Thymus (tissue), 11 donors: ENCODE measurements around the gene HMX1. TPM values are rescaled to one million over a fixed set of nuclear protein-coding genes. Genes with fewer than 3 reads are reported as not detected.

ENCODE experiments used
- DNase-seq, 9 donors: peaks; one replicate each; pipeline ENCODE4 v3.0.0-alpha.2; 2013; ENCODE audit warnings: low spot score in 9 of 9, low read depth in 6 of 9, missing footprints in 1 of 9
- H3K27ac ChIP-seq, 2 donors: one replicate each; pipeline ENCODE4 v1.5.1; 2013; ENCODE audit warnings: control low read depth in 1 of 2, low read depth in 1 of 2, low read length in 1 of 2, mild to moderate bottlenecking in 1 of 2, moderate library complexity in 1 of 2
- H3K27me3 ChIP-seq, 2 donors: one replicate each; pipeline ENCODE4 v1.5.1; 2013; ENCODE audit warnings: low read length in 1 of 2; ENCODE audit not compliant: control insufficient read depth in 2 of 2, insufficient read depth in 1 of 2
- H3K36me3 ChIP-seq, 2 donors: one replicate each; pipeline ENCODE4 v1.5.1; 2013; ENCODE audit warnings: low read length in 1 of 2, mild to moderate bottlenecking in 1 of 2, moderate library complexity in 1 of 2; ENCODE audit not compliant: control insufficient read depth in 2 of 2, insufficient read depth in 2 of 2
- H3K4me1 ChIP-seq, 2 donors: one replicate each; pipeline ENCODE4 v1.5.1; 2013; ENCODE audit warnings: low read length in 2 of 2; ENCODE audit not compliant: control insufficient read depth in 2 of 2, insufficient read depth in 2 of 2
- H3K4me3 ChIP-seq, 2 donors: one replicate each; pipeline ENCODE4 v1.5.1; 2013; ENCODE audit warnings: low read length in 2 of 2, control low read depth in 1 of 2, mild to moderate bottlenecking in 1 of 2
- H3K9me3 ChIP-seq, 2 donors: one replicate each; pipeline ENCODE4 v1.5.1; 2013; ENCODE audit warnings: low read length in 1 of 2, mild to moderate bottlenecking in 1 of 2; ENCODE audit not compliant: control insufficient read depth in 2 of 2, insufficient read depth in 1 of 2
- WGBS: extraction: QIAGEN DNeasy Blood & Tissue Kit; methylation state at CpG from one replicate; pipeline ENCODE4 v1.1.7; 2013; 5-methylcytosine and 5-hydroxymethylcytosine counted together
- polyA plus RNA-seq: library from polyadenylated mRNA; stranded (reverse); fragments of 200-250 nt; gene quantifications from one replicate; pipeline ENCODE4 v1.2.3, GENCODE V29; 2013
- total RNA-seq: library from RNA; stranded (reverse); fragments of 120-200 nt; gene quantifications from one replicate; pipeline ENCODE4 v1.2.4, GENCODE V29; 2013
- donor health status: healthy.

The HMX1 gene
- total and polyA plus RNA-seq, 2 donors, result 0.05 TPM; not detected in 1

DNA sequence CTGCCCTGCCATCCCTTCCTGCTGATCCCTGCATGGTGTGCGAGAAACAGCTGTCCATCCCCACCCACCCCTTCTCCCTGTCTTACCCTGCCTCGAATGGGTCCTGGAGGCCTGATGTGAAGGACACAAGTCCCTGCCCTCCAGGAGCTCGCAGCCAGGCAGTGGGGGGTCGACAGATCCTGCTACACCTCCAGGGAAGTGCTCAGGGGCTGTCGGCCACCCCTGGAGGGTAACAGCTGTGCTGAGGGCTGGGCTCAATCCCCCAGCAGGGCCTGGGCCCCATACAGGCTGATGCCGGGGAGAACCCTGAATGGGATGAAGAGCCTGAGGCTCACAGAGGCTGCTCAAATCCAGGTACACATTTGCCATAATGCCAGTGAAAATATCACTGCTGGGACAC is 17.6 kb downstream of the HMX1 start:
- WGBS, result 40% methylated on average over 6 of the region's 6 CpGs
- Histone ChIP-seq H3K36me3 (no peaks in the 10 kb centered on the region), H3K27ac (no peak overlapping the region), H3K9me3 (peaks cover 0 to 4% of the 10 kb centered on the region in 2 donors), H3K4me3 (no peak overlapping the region), H3K4me1 (peaks cover 0 to 4% of the 10 kb centered on the region in 2 donors), H3K27me3 (peaks cover 36 to 67% of the 10 kb centered on the region in 2 donors)
- no peak for DNase-seq

DNA sequence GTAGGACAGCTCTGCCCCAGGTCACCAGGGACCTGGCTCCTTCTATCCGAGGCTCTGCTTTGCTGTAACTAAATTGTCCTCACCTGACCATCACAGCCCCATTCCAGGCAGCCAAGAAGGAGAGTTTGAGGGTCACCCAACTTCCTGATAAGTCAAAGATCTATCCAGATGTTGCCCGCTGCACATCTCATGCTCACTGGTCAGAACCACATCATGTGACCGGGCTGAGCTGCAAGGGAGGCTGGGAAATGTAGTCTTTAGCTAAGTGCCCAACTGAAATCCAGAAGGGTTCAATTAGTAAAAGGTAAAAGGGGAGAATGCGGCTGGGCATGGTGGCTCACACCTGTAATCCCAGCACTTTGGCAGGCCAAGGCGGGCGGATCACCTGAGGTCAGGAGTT is 18.4 kb downstream of the HMX1 start:
- Histone ChIP-seq H3K4me3 (no peak overlapping the region), H3K36me3 (no peaks in the 10 kb centered on the region), H3K4me1 (peaks cover 0 to 4% of the 10 kb centered on the region in 2 donors), H3K27me3 (peaks cover 29 to 66% of the 10 kb centered on the region in 2 donors), H3K9me3 (peaks cover 0 to 4% of the 10 kb centered on the region in 2 donors), H3K27ac (no peak overlapping the region)
- DNase-seq, result no peak
- 89% methylated on average over 6 of the region's 6 CpGs for WGBS

DNA sequence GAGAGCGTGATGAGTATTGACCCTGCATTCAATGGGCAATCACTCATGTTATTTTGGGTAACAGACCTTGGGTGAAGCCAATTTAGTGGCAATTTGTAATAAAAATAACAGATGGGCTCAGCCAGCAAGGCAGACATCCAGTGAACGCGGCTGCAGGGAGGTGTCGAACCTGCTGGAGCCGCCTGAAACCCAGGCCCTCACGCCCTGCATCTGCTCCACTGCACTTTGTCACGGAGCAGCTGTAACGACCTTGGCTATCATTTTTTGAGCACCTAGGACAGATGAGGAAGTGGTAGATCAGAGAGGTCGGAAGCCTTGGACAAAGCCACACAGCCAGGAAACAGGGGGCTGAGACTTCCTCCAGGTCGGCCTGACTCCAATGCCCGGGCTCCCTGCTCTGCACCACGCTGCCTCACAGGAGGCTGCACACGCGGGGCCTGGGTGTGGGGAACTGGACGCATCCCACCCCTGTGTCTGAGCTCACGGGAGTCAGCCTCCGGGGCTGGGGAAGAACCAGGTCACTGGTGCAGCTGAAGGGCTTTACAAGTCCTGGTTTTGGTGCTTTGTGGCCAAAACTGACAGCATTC is 19.4 kb downstream of the HMX1 start:
- Histone ChIP-seq H3K36me3 (no peaks in the 10 kb centered on the region), H3K9me3 (peaks cover 0 to 2% of the 10 kb centered on the region in 2 donors), H3K4me1 (no peaks in the 10 kb centered on the region), H3K27me3 (peaks cover 18 to 56% of the 10 kb centered on the region in 2 donors), H3K4me3 (no peak overlapping the region), H3K27ac (no peak overlapping the region)
- 68% methylated on average over 17 of the region's 17 CpGs for WGBS
- DNase-seq, result no peak

DNA sequence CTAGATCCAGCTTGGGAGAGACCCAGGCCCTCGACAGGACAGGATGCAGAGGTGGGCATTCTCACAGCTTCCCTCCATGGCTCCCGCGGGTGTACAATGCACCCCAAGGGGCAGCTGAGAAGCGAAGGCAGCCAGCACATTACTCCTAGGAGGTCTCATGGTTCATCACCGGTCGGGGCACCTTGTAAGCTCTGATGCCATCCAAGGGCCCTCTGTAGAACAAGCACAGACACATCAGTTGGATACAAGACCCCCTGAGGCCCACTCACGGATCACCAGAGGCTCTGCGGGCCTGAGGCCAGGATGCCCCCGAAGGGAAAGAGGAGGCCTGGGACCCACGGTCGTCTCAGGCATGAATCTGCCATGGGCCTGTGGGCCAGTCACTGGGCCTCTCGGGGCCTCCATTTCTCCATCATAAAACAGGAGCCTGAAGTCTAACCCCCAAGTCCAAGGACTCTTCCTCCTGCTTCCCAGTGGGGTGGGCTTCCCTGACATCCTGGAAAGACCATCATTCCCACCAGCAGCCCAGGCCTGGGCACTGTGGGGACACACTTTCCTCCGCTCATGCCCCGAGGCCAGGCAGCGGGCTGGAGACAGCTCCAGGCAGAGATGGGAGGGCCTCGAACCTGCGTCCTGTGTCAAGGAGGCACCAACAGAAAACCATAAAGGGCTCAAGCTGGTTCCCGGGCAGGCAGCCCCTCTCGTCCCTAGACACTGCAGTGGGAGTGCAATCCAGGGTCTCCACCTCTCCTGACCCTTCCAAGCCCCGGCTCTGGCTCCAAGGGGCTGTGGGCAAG is 20.1 kb downstream of the HMX1 start:
- no peaks in the 10 kb centered on the region for H3K9me3 ChIP-seq
- 92% methylated on average over 20 of the region's 20 CpGs for WGBS
- no peaks in the 10 kb centered on the region for H3K36me3 ChIP-seq
- H3K27ac ChIP-seq, result no peak overlapping the region
- H3K27me3 ChIP-seq, result peaks cover 12 to 49% of the 10 kb centered on the region in 2 donors
- H3K4me1 ChIP-seq, result no peaks in the 10 kb centered on the region
- H3K4me3 ChIP-seq, result no peak overlapping the region
- DNase-seq, result no peak

DNA sequence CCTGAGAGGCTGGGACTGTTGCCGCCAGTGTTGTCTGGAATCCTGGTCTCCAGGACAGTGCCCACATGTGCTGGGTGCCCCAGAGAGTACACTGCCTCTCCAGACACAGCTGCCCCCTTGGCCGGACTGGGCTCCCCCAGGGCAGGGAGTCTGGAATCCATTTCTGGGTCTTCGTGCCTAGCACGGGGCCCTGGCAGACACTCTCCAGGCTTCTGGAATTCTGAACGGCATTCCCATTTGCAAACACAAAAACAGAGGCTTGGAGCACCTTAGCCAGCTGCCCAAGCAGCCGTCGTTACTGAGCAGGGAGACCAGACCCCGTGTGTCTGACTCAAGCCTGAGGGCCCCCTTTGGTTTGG is 20.8 kb downstream of the HMX1 start:
- WGBS, result 93% methylated on average over 8 of the region's 8 CpGs
- no peak overlapping the region for H3K4me3 ChIP-seq
- H3K27me3 ChIP-seq, result peaks cover 4 to 42% of the 10 kb centered on the region in 2 donors
- no peaks in the 10 kb centered on the region for H3K9me3 ChIP-seq
- H3K27ac ChIP-seq, result no peak overlapping the region
- DNase-seq, result no peak
- H3K36me3 ChIP-seq, result no peaks in the 10 kb centered on the region
- H3K4me1 ChIP-seq, result no peaks in the 10 kb centered on the region

DNA sequence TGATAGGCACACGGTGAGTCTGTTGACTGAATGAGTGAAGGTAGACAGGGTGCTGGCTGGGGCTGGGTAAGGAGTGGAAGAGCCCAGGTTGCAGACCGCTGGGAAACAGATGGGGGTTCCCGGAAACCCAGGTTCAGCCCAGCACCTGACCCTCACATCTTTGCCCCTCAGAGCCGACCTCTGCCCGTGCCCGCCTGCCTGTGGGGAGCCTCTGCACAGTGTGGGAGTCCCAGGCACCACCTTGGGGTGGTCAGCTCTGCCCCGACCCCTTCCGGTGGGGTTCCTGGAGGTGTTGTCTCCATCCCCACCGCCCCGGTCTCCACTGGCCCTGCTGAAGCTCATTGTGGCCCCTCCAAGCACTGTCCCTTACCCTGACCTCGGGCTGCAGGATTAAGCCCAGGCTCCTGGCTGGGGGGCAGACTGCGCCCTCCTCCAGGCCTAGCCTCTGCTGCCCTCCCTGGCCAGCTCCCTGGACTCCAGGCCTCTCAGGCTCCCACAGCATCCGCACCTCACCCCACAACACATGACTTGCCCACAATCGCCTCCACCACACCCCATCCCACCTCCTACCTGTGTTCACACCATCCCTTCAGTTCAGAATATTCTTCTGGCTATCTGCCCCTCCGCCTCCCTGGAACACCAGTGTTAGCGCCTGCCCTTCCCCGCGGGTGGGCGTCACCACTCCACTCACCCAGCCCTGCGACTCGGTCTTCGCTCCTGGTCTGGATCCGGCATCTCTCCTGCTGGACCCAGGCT is 21.4 kb downstream of the HMX1 start:
- H3K27ac ChIP-seq, result no peak overlapping the region
- no peaks in the 10 kb centered on the region for H3K36me3 ChIP-seq
- no peak for DNase-seq
- H3K4me3 ChIP-seq, result no peak overlapping the region
- 93% methylated on average over 23 of the region's 23 CpGs for WGBS
- H3K4me1 ChIP-seq, result no peaks in the 10 kb centered on the region
- peaks cover 0 to 36% of the 10 kb centered on the region in 2 donors for H3K27me3 ChIP-seq
- H3K9me3 ChIP-seq, result no peaks in the 10 kb centered on the region

DNA sequence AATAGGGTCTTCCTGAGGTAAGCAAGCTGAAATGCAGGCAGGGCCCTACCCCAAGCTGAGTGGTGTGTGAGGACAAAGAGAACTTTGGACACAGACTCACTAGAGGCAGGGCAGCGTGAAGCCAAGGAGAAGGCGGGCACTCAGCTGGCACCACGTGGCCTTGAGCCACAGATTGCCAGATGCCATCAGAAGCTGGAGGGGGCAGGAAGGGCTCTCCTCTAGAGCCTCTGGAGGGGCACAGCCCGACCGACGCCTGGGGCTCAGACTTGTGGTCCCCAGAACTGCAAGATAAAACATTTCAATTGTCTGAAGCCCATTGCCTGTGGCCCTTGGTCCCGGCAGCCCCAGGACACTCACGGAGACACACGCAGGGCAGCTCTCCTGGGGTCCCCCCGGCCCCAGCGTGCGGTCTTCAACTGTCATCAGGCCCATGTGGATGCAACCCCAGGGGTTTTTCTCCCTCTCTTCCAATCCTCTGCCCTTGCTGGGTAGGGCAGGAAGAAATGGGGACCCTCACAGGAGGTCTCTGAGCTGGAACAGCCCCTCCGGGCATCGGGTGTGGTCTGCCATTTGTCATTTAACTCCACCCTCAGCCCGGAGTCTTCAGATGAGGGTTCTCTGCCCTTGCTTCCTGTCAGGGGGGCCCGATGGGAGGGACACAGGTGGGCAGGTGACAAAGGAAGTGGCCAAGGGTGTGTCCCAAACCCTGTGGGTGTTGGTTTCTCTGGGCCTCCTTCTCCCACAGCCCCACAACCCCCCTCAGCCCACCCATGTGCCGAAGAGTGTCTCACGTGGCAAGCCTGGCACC is 22.2 kb downstream of the HMX1 start:
- peaks cover 0 to 30% of the 10 kb centered on the region in 2 donors for H3K27me3 ChIP-seq
- no peaks in the 10 kb centered on the region for H3K9me3 ChIP-seq
- no peak for DNase-seq
- H3K36me3 ChIP-seq, result no peaks in the 10 kb centered on the region
- H3K4me1 ChIP-seq, result no peaks in the 10 kb centered on the region
- 69% methylated on average over 18 of the region's 18 CpGs for WGBS
- no peak overlapping the region for H3K4me3 ChIP-seq
- no peak overlapping the region for H3K27ac ChIP-seq

DNA sequence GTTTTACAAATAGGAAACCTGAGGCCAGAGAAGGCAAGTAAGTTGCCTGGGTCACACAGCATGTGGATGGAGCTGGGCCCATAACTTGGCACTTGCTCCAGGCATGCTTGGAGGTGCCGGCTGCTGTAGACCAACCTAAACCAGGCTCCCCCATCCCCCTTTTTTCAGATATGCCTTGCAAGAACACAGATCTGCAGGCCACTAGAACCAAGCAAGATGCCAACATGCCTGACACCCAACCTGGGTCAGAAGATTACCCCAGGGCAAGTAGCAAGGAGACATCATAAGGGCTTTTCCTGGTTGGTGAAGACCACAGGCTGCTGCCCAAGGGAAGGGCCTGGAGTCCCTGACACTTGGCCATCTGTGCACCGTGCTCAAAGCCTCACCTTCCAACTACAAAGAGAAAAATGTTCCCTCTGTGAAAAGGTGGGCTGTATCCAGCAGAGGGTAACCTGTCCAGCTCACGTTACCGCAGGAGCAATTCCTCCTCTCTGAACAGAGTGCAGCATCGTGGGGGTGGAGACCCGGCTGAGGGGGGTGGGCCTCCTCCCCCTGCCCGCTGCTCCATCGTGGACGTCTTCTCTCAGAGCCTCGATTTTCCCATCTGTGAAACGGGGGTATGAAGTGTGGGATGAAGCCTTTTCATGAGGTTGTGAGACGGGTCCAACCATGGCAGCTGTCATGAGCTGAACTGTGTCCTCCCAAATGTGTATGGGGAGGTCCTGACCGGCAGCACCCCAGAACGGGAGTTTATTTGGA is 23.0 kb downstream of the HMX1 start:
- no peak for DNase-seq
- Histone ChIP-seq H3K4me1 (no peaks in the 10 kb centered on the region), H3K9me3 (no peaks in the 10 kb centered on the region), H3K4me3 (no peak overlapping the region), H3K27me3 (peaks cover 0 to 22% of the 10 kb centered on the region in 2 donors), H3K27ac (no peak overlapping the region), H3K36me3 (no peaks in the 10 kb centered on the region)
- 80% methylated on average over 14 of the region's 14 CpGs for WGBS
